GM12878 (cell line): ENCODE measurements around the gene IL4I1. TPM values are rescaled to one million over a fixed set of nuclear protein-coding genes. Genes with fewer than 3 reads are reported as not detected.

ENCODE experiments used
- MAX ChIP-seq: IDR thresholded peaks from 2 replicates; pipeline ENCODE4 v1.6.1; 2012; ENCODE audit warnings: low read depth, low read length, improper control_type of control experiment
- MYB ChIP-seq: fragments of 150-350 bp; IDR thresholded peaks from 2 replicates; pipeline ENCODE4 v1.6.1; 2014; ENCODE audit warnings: mild to moderate bottlenecking, low read depth, low read length, borderline replicate concordance
- POLR2AphosphoS5 ChIP-seq: IDR thresholded peaks from 2 replicates; pipeline ENCODE4 v1.6.1; 2011; ENCODE audit warnings: mild to moderate bottlenecking, low read length, inconsistent platforms
- PRDM15 ChIP-seq: fragments of 450-650 bp; formaldehyde crosslinking; IDR thresholded peaks from 2 replicates; pipeline ENCODE4 v1.4.0; 2020; ENCODE audit warnings: mild to moderate bottlenecking, moderate library complexity
- SP1 ChIP-seq: IDR thresholded peaks from one replicate; pipeline ENCODE4 v1.6.1; 2011; ENCODE audit warnings: low read depth, low read length
- SUPT20H ChIP-seq: IDR thresholded peaks from 2 replicates; pipeline ENCODE4 v1.6.1; 2011; ENCODE audit warnings: low read depth, mild to moderate bottlenecking, low read length, moderate library complexity, borderline replicate concordance; ENCODE audit not compliant: control insufficient read depth
- YBX1 ChIP-seq: fragments of 450-650 bp; IDR thresholded peaks from 2 replicates; pipeline ENCODE4 v1.6.1; 2016; ENCODE audit warnings: antibody characterized with exemption
- ZNF217 ChIP-seq: fragments of 450-650 bp; IDR thresholded peaks from 2 replicates; pipeline ENCODE4 v1.6.1; 2017; ENCODE audit warnings: antibody characterized with exemption, mild to moderate bottlenecking
- polyA plus RNA-seq, 11 experiments: library from polyadenylated mRNA; depleted of rRNA in 4 of 11; unstranded in 6 of 11; stranded (reverse) in 5 of 11; fragments of >200 nt; fragmentation: Nextera tagmentation in 4 of 11; fragmentation: Illumina TruSeq in 1 of 11; extraction: Ambion mirVana in 4 of 11; extraction: Trizol in 1 of 11; gene quantifications; 1 replicate in 1 of 11; 2 replicates in 10 of 11; pipeline versions ENCODE4 v1.2.1 to v1.2.3, GENCODE V29; 2011 to 2016; ENCODE audit warnings: inconsistent platforms in 2 of 11, missing spikeins in 2 of 11, low read depth in 1 of 11
- total RNA-seq, 4 experiments: library from RNA; depleted of rRNA in 3 of 4; stranded (reverse); fragments of >200 nt in 3 of 4; fragmentation: Illumina TruSeq in 1 of 4; extraction: Trizol in 1 of 4; gene quantifications; 2 replicates each; pipeline versions ENCODE4 v1.2.1 to v1.2.3, GENCODE V29; 2013 to 2021
- TF ChIP-seq, protein P1 (sequence below): fragments of 450-650 bp; IDR thresholded peaks from 2 replicates; pipeline ENCODE4 v1.6.1; 2016; ENCODE audit warnings: mild to moderate bottlenecking, moderate library complexity, borderline replicate concordance
- TF ChIP-seq, protein P2 (sequence below): fragments of 450-650 bp; IDR thresholded peaks from 2 replicates; pipeline ENCODE4 v1.6.1; 2014; ENCODE audit warnings: mild to moderate bottlenecking
- TF ChIP-seq, protein P3 (sequence below): IDR thresholded peaks from 2 replicates; pipeline ENCODE4 v1.6.1; 2011; ENCODE audit warnings: low read depth, low read length, improper control_type of control experiment, borderline replicate concordance
- TF ChIP-seq, protein P4 (sequence below): fragments of 450-650 bp; IDR thresholded peaks from 2 replicates; pipeline ENCODE4 v1.6.1; 2017; ENCODE audit warnings: mild to moderate bottlenecking, moderate library complexity

The IL4I1 gene
- total and polyA plus RNA-seq, 10 of the 15 experiments (the other 5 are each of a cell fraction or from before 2014, with no cell fraction given): 0.62 to 83.8 (median 42.8) TPM

DNA sequence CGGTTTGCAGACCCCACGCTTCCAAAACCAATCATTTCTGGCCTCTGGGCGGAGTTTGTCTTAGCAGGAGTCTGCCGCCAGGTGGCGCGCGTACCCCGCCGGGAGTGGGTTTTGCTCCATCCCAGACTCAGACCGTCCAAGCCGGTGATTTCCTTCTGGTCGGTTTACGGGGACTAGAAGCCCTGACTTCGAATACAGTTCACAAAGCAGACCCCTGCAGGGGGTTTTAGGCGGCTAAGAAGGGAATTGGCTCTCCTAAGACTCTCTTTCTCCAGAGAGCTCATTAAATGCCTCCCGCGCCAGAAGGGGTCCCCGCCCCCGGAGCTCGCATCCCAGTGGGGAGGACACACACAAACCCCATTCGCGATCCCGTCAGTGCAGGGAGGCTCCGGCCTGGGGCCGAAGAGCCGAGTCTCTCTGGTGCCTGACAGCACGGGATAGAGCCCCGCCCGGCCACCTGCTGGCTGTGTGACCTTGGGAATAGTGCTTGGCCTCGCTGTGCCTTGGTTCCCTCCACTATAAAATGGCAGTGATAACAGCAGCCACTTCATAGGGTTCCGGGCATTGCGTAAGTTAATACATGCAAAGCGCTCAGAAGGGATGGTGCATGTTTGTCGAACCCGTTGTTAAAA, 41.2 kb upstream of the IL4I1 start (continued):
- no peak for TF ChIP-seq PRDM15
- TF ChIP-seq POLR2AphosphoS5: no peak
- no peak for TF ChIP-seq ZNF217
- peak; percentile 14 for TF ChIP-seq SP1
- TF ChIP-seq, protein P1, sequence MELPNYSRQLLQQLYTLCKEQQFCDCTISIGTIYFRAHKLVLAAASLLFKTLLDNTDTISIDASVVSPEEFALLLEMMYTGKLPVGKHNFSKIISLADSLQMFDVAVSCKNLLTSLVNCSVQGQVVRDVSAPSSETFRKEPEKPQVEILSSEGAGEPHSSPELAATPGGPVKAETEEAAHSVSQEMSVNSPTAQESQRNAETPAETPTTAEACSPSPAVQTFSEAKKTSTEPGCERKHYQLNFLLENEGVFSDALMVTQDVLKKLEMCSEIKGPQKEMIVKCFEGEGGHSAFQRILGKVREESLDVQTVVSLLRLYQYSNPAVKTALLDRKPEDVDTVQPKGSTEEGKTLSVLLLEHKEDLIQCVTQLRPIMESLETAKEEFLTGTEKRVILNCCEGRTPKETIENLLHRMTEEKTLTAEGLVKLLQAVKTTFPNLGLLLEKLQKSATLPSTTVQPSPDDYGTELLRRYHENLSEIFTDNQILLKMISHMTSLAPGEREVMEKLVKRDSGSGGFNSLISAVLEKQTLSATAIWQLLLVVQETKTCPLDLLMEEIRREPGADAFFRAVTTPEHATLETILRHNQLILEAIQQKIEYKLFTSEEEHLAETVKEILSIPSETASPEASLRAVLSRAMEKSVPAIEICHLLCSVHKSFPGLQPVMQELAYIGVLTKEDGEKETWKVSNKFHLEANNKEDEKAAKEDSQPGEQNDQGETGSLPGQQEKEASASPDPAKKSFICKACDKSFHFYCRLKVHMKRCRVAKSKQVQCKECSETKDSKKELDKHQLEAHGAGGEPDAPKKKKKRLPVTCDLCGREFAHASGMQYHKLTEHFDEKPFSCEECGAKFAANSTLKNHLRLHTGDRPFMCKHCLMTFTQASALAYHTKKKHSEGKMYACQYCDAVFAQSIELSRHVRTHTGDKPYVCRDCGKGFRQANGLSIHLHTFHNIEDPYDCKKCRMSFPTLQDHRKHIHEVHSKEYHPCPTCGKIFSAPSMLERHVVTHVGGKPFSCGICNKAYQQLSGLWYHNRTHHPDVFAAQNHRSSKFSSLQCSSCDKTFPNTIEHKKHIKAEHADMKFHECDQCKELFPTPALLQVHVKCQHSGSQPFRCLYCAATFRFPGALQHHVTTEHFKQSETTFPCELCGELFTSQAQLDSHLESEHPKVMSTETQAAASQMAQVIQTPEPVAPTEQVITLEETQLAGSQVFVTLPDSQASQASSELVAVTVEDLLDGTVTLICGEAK: no peak
- TF ChIP-seq MAX: no peak
- no peak for TF ChIP-seq MYB
- TF ChIP-seq SUPT20H: no peak
- TF ChIP-seq, protein P2, sequence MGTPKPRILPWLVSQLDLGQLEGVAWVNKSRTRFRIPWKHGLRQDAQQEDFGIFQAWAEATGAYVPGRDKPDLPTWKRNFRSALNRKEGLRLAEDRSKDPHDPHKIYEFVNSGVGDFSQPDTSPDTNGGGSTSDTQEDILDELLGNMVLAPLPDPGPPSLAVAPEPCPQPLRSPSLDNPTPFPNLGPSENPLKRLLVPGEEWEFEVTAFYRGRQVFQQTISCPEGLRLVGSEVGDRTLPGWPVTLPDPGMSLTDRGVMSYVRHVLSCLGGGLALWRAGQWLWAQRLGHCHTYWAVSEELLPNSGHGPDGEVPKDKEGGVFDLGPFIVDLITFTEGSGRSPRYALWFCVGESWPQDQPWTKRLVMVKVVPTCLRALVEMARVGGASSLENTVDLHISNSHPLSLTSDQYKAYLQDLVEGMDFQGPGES: no peak
- TF ChIP-seq, protein P3, sequence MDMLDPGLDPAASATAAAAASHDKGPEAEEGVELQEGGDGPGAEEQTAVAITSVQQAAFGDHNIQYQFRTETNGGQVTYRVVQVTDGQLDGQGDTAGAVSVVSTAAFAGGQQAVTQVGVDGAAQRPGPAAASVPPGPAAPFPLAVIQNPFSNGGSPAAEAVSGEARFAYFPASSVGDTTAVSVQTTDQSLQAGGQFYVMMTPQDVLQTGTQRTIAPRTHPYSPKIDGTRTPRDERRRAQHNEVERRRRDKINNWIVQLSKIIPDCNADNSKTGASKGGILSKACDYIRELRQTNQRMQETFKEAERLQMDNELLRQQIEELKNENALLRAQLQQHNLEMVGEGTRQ: no peak
- no peak for TF ChIP-seq YBX1
- TF ChIP-seq, protein P4, sequence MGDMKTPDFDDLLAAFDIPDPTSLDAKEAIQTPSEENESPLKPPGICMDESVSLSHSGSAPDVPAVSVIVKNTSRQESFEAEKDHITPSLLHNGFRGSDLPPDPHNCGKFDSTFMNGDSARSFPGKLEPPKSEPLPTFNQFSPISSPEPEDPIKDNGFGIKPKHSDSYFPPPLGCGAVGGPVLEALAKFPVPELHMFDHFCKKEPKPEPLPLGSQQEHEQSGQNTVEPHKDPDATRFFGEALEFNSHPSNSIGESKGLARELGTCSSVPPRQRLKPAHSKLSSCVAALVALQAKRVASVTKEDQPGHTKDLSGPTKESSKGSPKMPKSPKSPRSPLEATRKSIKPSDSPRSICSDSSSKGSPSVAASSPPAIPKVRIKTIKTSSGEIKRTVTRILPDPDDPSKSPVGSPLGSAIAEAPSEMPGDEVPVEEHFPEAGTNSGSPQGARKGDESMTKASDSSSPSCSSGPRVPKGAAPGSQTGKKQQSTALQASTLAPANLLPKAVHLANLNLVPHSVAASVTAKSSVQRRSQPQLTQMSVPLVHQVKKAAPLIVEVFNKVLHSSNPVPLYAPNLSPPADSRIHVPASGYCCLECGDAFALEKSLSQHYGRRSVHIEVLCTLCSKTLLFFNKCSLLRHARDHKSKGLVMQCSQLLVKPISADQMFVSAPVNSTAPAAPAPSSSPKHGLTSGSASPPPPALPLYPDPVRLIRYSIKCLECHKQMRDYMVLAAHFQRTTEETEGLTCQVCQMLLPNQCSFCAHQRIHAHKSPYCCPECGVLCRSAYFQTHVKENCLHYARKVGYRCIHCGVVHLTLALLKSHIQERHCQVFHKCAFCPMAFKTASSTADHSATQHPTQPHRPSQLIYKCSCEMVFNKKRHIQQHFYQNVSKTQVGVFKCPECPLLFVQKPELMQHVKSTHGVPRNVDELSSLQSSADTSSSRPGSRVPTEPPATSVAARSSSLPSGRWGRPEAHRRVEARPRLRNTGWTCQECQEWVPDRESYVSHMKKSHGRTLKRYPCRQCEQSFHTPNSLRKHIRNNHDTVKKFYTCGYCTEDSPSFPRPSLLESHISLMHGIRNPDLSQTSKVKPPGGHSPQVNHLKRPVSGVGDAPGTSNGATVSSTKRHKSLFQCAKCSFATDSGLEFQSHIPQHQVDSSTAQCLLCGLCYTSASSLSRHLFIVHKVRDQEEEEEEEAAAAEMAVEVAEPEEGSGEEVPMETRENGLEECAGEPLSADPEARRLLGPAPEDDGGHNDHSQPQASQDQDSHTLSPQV: no peak
